ENCODE results near the gene SMG9.

Gene SMG9, protein sequence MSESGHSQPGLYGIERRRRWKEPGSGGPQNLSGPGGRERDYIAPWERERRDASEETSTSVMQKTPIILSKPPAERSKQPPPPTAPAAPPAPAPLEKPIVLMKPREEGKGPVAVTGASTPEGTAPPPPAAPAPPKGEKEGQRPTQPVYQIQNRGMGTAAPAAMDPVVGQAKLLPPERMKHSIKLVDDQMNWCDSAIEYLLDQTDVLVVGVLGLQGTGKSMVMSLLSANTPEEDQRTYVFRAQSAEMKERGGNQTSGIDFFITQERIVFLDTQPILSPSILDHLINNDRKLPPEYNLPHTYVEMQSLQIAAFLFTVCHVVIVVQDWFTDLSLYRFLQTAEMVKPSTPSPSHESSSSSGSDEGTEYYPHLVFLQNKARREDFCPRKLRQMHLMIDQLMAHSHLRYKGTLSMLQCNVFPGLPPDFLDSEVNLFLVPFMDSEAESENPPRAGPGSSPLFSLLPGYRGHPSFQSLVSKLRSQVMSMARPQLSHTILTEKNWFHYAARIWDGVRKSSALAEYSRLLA

GRCh38 chr19:43754503-43755255, at the start of gene SMG9:
TSS of gene SMG9 (minus strand) at chr19:43754962. CDS start at chr19:43750741, 4,221 bp downstream.
- DNase-seq: peak; percentile 98

DNA sequence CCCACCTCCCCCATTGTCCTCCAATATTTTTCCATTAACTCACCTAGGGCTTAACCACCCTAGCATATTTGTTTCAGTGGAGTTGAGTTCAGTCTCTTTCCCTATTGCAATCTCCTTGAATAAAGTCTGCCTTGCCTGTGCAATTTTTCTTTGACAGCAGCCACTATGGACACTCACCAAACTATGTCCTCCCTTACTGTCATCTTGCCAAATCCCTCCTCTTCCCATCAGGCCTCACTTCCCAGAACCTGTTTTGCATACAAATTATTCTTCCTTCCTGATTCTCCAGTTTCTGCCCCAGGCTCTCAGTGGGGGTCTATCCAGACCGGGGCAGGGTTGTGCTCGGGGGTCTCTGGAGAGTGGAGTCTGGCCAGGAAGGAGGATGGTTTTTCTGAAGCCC, 49.7 kb upstream of the SMG9 start:
- no peak for DNase-seq

DNA sequence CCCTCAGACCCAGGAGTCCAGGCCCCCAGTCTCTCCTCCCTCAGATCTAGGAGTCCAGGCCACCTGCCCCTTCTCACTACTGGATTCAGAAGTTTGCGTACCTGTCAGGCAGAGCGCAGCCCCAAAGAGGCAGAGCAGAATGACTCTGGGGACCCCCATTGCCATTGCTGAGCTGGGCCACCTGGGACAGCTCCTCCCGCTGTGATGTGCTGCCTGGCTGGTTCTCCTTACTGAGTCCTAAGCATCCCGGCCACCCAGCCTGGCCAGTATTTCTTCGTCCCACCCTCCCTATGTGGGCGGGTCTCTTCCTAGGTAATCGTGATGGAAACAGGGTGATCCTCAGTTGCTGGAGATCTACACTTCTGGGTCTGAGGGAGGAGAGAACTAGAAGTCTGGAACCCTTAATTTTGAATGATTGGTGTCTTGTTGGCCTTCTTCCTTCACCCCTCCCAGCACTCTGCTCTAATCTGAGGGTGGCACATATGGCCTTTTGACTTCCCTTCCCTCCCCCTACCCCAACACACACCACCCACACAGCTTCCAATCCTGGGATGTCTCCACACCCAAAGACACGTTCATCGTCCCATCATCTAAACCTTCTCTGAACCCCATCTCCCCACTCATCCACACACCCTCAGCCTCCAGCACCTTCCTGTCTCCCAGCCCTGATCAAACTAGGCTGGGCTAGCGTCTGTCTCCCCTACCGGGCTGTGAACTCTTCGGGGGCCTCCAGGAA, 47.6 kb upstream of the SMG9 start, which contains the start of gene LYPD5:
Gene LYPD5, minus strand, starts transcription at position 232 of the 736 bp plus-strand sequence. Its CDS starts 67 bp downstream, at position 165.
- no peak for DNase-seq

- DNase-seq: no peak
These were observed 44.9 kb upstream of the SMG9 start for GRCh38 chr19:43799502-43800142.

GRCh38 chr19:43798546-43799409, 44.0 kb upstream of the SMG9 start:
- DNase-seq: peak; percentile 66

DNA sequence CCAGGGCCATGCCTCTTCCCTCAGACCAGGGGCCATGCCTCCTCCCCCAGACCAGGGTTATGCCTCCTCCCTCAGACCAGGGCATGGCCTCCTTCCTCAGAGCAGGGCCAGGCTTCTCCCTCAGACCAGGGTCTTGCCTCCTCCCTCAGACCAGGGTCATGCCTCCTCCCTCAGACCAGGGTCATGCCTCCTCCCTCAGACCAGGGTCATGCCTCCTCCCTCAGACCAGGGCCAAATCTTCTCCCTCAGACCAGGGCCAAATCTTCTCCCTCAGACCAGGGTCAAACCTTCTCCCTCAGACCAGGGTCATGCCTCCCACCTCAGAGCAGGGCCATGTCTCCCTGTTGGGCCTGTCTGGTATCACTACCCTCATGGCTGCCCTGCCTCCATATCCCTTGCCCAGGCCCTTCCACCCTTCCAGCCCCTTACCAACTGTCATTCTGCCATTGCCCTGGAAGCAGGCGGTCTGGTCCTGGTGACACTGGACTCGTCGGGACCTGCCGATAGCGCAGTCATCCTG, 43.3 kb upstream of the SMG9 start:
- DNase-seq: no peak

DNA sequence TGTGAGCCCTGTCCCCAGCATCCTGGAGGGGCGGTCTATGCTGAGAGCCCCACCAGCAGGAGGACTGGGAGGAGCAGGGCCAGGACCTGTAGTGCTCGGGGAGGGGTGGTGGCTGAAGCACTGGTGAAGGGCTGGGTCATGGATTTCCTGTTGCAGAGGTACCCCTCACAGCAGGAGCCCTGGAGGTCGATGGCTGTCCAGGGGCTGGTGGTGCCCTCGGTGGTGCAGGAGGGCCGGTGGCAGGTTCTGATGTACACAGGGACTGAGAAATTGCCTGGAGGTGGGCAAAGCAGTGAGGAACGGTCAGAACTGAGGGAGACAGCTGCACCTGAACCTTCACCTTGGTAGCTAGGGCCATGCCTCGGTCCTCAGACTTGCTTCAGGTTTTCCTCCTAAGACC, 42.8 kb upstream of the SMG9 start:
- no peak for DNase-seq

- no peak for DNase-seq
These were observed 42.4 kb upstream of the SMG9 start for GRCh38 chr19:43797118-43797517.

- DNase-seq: no peak
These were observed 35.8 kb upstream of the SMG9 start for GRCh38 chr19:43790587-43790986.

DNA sequence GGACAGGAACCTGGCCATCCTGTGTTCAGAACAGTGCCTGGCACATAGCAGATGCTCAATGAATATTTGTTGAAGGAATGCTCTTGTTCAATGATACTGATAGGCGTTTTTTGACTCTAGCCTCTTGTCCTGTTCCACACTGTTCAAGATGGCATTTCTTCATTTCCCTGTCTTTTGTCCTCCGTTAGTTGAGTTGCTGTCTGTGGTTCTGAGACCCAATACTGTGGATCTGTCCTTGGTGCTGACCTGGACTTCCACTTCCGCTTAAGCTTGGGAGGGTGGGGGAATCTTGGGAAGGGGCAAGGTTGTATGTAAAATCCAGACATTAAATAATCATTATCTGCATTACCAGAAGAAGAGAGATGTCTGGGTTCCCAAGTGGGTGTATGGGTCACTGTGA, 34.3 kb upstream of the SMG9 start:
- DNase-seq: no peak

GRCh38 chr19:43786665-43787064, 31.9 kb upstream of the SMG9 start:
- DNase-seq: no peak

DNA sequence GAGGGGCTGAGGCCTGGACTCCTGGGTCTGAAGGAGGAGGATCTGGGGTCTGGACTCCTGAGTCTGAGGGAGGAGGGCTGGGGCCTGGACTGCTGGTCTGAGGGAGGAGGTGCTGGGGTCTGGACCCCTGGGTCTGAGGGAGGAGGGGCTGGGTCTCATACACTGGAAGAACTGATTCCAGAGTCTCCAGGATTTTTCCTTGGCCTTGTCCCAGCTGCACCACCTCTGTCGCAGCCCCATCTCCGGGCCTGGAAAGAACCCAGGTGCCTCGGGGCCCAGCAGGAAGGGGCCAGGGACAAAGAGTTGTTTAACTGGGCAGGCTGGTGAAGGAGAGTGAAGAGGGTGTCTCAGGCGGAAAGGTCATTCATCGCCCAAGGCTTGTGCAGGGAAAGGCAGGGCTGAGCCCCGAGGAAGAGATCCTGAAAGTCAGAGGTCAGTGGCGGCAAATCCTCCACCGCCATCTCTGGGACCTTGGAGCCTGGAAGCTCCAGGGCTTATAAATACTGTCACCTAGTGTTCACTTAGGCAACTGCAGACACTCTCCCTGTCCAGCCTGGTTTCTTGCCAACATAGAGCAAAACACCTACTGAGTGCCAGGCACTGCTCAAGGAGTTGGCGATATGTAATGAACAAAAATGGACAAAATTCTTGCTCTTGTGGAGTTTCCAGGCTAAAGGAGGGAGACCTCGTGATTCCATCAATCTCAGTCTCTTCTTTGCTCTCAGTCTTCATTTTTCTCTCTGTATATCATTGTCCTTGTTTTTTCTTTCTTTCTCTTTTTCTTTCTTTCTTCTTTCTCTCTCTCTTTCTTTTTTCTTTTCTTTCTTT, 30.4 kb upstream of the SMG9 start:
- no peak for DNase-seq

GRCh38 chr19:43784241-43784980, 29.6 kb upstream of the SMG9 start:
- peak; percentile 65 for DNase-seq

GRCh38 chr19:43783636-43784035, 28.9 kb upstream of the SMG9 start:
- DNase-seq: no peak

DNA sequence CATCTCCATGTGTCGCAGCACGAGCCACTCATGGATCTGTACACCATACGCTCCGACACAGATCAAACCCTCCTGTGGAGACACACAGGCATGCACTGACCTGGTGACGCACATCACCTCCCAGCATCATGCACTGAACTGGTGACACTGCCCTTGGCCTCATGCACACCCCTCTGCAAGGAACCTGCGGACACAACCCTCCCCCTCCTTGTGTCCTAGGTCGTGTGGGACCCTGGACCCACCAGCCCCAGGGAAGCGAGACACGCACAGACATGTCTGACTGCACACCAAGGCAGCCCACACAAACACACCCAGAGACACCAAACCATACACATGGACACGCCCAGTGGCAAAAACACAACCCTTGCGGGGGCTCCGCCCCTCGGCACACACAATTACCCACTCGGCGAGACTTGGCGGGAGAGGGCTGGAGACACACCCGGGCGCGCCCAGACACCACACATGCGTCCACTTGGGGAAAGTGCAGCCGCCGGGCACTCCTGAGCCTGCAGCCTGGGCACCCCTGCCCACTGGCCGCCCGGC, 28.0 kb upstream of the SMG9 start:
- no peak for DNase-seq

GRCh38 chr19:43782311-43782660, 27.5 kb upstream of the SMG9 start:
- DNase-seq: no peak

- no peak for DNase-seq
These were observed 27.0 kb upstream of the SMG9 start for GRCh38 chr19:43781630-43782310.

GRCh38 chr19:43780706-43781525, 26.2 kb upstream of the SMG9 start, which contains the start of gene KCNN4:
TSS of gene KCNN4 (minus strand) at chr19:43780973. CDS start at chr19:43780861, 112 bp downstream.
- DNase-seq: peak; percentile 67

Data from stimulated activated CD4-positive, alpha-beta T cell treated with anti-CD3 and anti-CD28 coated beads, Interleukin-12 subunit alpha, Interleukin-12 subunit beta, amount 100 ng/mL, for 4 hours (primary cell).